Activated B cell treated with CpG ODN at 0.5 μM for 24 hours (primary cell): ENCODE results near the gene CNOT2. TPM values are rescaled to one million over a fixed set of nuclear protein-coding genes. Genes with fewer than 3 reads are reported as not detected.

Experiments used
- ATAC-seq: fragments of 200-7000 bp; cut with Tn5 transposase; one replicate; pipeline ENCODE4 v1.10.0; 2021; ENCODE audit warnings: low read depth, mild to moderate bottlenecking, moderate library complexity
- CTCF ChIA-PET: fragments of 350-600 bp; sonication (Branson Sonifier 250); formaldehyde crosslinking; loops from one replicate; lab custom pipeline; 2021; ENCODE audit warnings: antibody characterized with exemption; lab: Charles Lee
- POLR2A ChIA-PET: fragments of 350-600 bp; sonication (Branson Sonifier 250); formaldehyde crosslinking; loops from one replicate; lab custom pipeline; 2021; ENCODE audit warnings: antibody characterized with exemption; lab: Charles Lee
- DNase-seq: peaks from one replicate; pipeline ENCODE4 v3.0.0; 2022
- H3K27ac Mint-ChIP-seq: one replicate; pipeline ENCODE4 v1.8.0; 2020; ENCODE audit warnings: mixed read lengths
- H3K27me3 Mint-ChIP-seq: one replicate; pipeline ENCODE4 v1.8.0; 2021; ENCODE audit warnings: mixed read lengths
- H3K36me3 Mint-ChIP-seq: one replicate; pipeline ENCODE4 v1.8.0; 2021; ENCODE audit warnings: low read depth, mixed read lengths
- H3K4me1 Mint-ChIP-seq: one replicate; pipeline ENCODE4 v1.8.0; 2021; ENCODE audit warnings: mixed read lengths
- H3K4me3 Mint-ChIP-seq: one replicate; pipeline ENCODE4 v1.8.0; 2020; ENCODE audit warnings: mild to moderate bottlenecking, mixed read lengths
- H3K9me3 Mint-ChIP-seq: one replicate; pipeline ENCODE4 v1.8.0; 2020; ENCODE audit warnings: mixed read lengths
- intact Hi-C: fragments of 100-400 bp; cut with micrococcal nuclease; formaldehyde crosslinking; loops from one replicate; pipeline ENCODE4 v1.15.1; 2024
- total RNA-seq: library from RNA; stranded (reverse); gene quantifications from 2 replicates; pipeline ENCODE4 v1.2.3, GENCODE V29; 2022
- TF ChIP-seq, protein P1 (sequence below): fragments of 200-600 bp; IDR thresholded peaks from one replicate; pipeline ENCODE4 v1.8.0; 2022; ENCODE audit warnings: antibody characterized with exemption, mild to moderate bottlenecking

CNOT2 gene
- total RNA-seq, 1 donor from 2014 or later: 98.1 TPM

DNA sequence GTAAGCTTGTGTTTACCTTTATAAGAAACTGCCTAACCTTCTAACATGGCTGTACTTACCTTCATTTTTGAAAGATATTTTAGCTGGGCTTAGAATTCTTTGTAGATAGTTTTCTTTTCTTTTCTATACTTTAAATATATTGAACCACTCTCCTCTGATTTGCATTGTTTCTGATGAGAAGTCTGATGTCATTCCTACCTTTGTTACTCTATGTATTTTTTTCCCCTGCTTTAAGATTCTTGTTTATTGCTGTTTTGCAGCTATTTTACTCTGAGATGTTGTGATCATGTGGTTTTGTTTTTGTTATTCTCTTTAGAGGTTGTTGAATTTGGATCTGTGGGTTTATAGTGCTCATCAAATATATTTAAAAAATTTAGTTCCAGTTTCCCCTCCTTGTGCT is 31.8 kb downstream of the CNOT2 start:
- POLR2A ChIA-PET: no interaction called here
- CTCF ChIA-PET: no interaction called here
- TF ChIP-seq, protein P1, sequence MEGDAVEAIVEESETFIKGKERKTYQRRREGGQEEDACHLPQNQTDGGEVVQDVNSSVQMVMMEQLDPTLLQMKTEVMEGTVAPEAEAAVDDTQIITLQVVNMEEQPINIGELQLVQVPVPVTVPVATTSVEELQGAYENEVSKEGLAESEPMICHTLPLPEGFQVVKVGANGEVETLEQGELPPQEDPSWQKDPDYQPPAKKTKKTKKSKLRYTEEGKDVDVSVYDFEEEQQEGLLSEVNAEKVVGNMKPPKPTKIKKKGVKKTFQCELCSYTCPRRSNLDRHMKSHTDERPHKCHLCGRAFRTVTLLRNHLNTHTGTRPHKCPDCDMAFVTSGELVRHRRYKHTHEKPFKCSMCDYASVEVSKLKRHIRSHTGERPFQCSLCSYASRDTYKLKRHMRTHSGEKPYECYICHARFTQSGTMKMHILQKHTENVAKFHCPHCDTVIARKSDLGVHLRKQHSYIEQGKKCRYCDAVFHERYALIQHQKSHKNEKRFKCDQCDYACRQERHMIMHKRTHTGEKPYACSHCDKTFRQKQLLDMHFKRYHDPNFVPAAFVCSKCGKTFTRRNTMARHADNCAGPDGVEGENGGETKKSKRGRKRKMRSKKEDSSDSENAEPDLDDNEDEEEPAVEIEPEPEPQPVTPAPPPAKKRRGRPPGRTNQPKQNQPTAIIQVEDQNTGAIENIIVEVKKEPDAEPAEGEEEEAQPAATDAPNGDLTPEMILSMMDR: no peak
- intact Hi-C loops: loop anchor here (5.0 kb wide), 1 partner anchor 42 kb away; no protein-coding TSS in a partner anchor
- Mint-ChIP-seq H3K27me3 (no peaks in the 10 kb centered on the region), H3K4me3 (no peak overlapping the region), H3K27ac (no peak overlapping the region), H3K9me3 (no peaks in the 10 kb centered on the region), H3K36me3 (peaks cover 34% of the 10 kb centered on the region), H3K4me1 (peaks cover 50% of the 10 kb centered on the region)
- no peak for DNase-seq
- ATAC-seq: no peak

DNA sequence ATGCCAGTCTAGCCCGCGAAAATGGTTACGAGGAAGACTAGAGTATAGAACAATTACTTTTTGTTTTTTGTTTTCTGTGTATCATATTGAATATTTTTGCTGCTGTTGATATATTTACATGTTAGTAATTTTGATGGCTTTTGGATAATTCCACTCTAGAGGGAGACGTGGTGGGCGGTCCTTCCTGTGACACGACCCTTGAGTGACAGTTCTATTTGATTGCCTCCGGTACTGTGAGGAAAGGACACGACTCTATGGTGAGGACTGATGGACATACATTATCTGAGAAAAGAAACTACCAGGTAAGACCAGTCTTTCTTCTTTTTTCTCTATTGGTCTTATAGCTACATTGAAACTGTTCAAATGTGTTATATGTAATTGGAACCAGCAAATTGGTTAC is 34.7 kb downstream of the CNOT2 start:
- peaks cover 28% of the 10 kb centered on the region for H3K4me1 Mint-ChIP-seq
- ChIA-PET POLR2A (no interaction called here), CTCF (no interaction called here)
- no peak overlapping the region for H3K4me3 Mint-ChIP-seq
- TF ChIP-seq, protein P1: no peak
- ATAC-seq (no peak), DNase-seq (no peak)
- H3K9me3 Mint-ChIP-seq: no peaks in the 10 kb centered on the region
- peaks cover 47% of the 10 kb centered on the region for H3K36me3 Mint-ChIP-seq
- no peaks in the 10 kb centered on the region for H3K27me3 Mint-ChIP-seq
- intact Hi-C loops: loop anchor here (2.0 to 5.0 kb wide), 2 partner anchors 17 to 39 kb away; no protein-coding TSS in a partner anchor
- no peak overlapping the region for H3K27ac Mint-ChIP-seq

DNA sequence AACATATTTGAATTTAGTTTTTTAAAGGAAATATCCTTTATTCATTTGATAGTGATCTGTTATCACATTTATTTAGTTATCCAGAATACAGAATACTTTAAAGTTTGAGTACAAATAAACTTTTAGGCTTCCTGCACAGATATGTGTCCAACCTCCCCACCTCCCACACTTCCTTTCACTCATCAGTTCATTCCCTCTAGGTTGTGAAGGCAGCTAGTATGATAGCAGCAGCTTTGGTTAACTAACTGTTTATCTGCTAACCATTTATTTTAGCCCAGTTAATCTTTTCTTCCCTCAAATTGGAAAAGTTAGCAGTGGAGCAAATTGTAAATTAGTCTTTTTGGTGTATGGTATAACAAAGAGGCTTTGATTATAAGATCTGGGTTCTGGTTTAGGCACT is 35.7 kb downstream of the CNOT2 start:
- Mint-ChIP-seq H3K36me3 (peaks cover 42% of the 10 kb centered on the region), H3K4me1 (peaks cover 21% of the 10 kb centered on the region), H3K4me3 (no peak overlapping the region), H3K9me3 (no peaks in the 10 kb centered on the region), H3K27ac (no peak overlapping the region), H3K27me3 (no peaks in the 10 kb centered on the region)
- TF ChIP-seq, protein P1: no peak
- POLR2A ChIA-PET: no interaction called here
- CTCF ChIA-PET: no interaction called here
- intact Hi-C loops: loop anchor here (2.0 to 5.0 kb wide), 2 partner anchors 18 to 38 kb away; no protein-coding TSS in a partner anchor
- DNase-seq (no peak), ATAC-seq (no peak)

DNA sequence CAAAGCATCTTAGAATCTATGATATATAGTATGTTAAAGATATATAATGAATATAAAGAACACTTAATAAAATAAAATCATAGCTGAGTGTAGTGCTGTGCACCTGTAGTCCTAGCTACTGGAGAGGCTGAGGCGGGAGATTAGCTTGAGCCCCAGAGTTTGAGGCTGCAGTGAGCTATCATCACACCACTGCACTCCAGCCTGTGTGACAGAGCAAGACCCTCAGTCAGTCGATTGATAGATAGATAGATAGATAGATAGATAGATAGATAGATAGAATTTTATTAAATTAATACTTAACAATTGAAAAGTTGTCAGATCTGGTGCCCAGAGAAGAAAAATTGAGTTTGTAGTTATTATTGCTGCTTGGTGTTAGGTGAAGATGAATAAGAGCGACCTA is 40.0 kb downstream of the CNOT2 start:
- TF ChIP-seq, protein P1: no peak
- CTCF ChIA-PET: no interaction called here
- Mint-ChIP-seq H3K9me3 (no peaks in the 10 kb centered on the region), H3K4me3 (no peak overlapping the region), H3K36me3 (peaks cover 40% of the 10 kb centered on the region), H3K4me1 (peaks cover 9% of the 10 kb centered on the region), H3K27ac (no peak overlapping the region), H3K27me3 (no peaks in the 10 kb centered on the region)
- DNase-seq: no peak
- intact Hi-C loops: no loop called here
- no peak for ATAC-seq
- POLR2A ChIA-PET: no interaction called here

DNA sequence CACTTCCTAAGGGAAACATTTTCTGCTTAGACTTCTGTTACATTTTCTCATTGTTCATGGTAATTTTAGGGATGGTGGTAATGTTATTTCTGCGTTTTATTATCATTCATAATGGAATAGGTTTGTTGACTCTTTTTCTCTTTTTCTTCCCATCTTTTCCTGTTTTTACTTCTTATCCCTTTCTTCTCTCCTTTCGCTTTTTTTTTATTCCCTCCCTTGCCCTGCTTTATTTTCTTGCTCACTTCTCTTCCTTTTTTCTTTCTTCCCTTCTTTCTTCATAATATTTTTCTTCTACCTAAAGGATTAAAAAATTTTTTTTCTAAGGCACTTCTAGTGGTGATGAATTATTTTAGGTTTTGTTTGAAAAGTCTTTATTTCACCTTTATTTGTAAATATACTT is 45.6 kb downstream of the CNOT2 start:
- Mint-ChIP-seq H3K27me3 (no peaks in the 10 kb centered on the region), H3K4me1 (peaks cover 22% of the 10 kb centered on the region), H3K27ac (no peak overlapping the region), H3K4me3 (no peak overlapping the region), H3K36me3 (peaks cover 36% of the 10 kb centered on the region), H3K9me3 (no peaks in the 10 kb centered on the region)
- CTCF ChIA-PET: no interaction called here
- TF ChIP-seq, protein P1: no peak
- POLR2A ChIA-PET: no interaction called here
- no peak for ATAC-seq
- intact Hi-C loops: no loop called here
- DNase-seq: no peak
